CD4-positive, alpha-beta T cell treated with Interleukin-15 for 1 hour (primary cell): ENCODE results near the gene SCAMP2.
"Not testable (repeated sequence)": the region's sequence is repeated elsewhere in the genome, so short reads cannot be mapped to it uniquely, and the experiment has no call there.

Source experiments
- DNase-seq: peaks from one replicate; pipeline ENCODE4 v3.0.0-alpha.2; 2020

SCAMP2 gene

DNA sequence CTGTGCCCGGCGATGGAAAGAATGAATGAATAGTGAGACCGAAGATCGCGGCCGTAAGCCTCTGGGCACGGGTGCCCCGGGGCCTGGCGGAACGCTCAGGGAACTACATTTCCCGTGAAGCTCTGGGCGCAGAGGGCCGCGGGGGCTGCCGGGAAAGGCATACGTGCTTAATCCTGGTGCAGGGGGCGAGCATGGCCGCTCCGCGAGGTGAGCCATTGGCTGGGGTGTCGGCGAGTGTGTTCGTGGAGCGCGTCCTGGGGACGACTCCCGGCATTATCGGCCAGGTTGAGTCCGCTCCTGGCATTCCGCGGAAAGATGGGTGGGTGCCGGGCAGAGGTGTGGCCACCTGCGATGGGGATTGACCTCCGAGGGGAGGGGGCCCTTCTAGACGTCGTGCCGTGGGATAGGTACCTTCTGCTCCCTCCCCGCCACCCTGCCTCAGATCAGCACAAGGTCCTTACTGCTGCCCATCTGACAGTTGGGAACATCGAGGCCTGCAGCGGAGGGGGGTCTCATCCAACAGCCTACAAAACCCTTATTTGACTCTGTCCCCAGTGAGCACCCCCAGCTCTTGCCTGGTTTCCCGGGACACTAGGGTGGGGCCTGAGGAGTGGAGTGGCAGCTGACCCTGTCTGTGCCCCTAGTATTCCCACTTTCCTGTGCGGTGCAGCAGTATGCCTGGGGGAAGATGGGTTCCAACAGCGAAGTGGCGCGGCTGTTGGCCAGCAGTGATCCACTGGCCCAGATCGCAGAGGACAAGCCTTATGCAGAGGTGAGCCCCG, 16.9 kb upstream of the SCAMP2 start, which contains the start of gene MPI:
Gene MPI (plus strand): TSS at position 160 of the 782 bp plus-strand sequence. CDS start 32 bp downstream, at position 192.
- peak; percentile 83 for DNase-seq

- DNase-seq = no peak
Observed at GRCh38 chr15:74889390-74889882, 16.3 kb upstream of the SCAMP2 start.

GRCh38 chr15:74888716-74889115, 15.6 kb upstream of the SCAMP2 start:
- no peak for DNase-seq

DNA sequence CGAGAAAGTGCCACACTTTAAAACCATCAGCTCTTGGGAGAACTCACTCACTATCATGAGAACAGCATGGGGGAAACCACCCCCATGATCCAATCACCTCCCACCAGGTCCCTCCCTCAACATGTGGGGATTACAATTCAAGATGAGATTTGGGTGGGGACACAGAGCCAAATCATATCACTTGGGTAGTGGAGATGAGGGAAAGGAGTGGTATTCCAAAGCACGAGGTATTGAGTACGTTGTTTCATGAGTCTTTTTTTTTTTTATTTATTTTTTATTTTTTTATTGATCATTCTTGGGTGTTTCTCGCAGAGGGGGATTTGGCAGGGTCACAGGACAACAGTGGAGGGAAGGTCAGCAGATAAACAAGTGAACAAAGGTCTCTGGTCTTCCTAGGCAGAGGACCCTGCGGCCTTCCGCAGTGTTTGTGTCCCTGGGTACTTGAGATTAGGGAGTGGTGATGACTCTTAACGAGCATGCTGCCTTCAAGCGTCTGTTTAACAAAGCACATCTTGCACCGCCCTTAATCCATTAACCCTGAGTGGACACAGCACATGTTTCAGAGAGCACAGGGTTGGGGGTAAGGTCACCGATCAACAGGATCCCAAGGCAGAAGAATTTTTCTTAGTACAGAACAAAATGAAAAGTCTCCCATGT, 14.5 kb upstream of the SCAMP2 start:
- not testable (repeated sequence) for DNase-seq

DNA sequence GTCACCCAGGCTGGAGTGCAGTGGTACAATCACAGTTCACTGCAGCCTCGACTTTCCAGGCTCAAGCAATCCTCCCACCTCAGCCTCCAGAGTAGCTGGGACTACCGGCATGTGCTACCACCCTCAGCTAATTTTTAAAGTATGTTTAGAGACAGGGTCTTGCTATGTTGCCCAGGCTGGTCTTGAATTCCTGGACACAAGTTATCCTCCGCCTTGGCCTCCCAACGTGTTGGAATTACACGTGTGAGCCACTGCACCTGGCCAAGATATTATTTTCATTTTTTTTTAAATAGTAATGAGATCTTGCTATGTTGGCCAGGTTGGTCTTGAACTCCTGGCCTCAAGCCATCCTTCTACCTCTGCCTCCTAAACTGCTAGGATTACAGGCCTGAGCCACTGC, 12.3 kb upstream of the SCAMP2 start:
- DNase-seq = no peak

- DNase-seq = no peak
Observed at GRCh38 chr15:74884428-74885223, 11.5 kb upstream of the SCAMP2 start.

- DNase-seq = no peak
Observed at GRCh38 chr15:74882528-74882927, 9.4 kb upstream of the SCAMP2 start.

DNA sequence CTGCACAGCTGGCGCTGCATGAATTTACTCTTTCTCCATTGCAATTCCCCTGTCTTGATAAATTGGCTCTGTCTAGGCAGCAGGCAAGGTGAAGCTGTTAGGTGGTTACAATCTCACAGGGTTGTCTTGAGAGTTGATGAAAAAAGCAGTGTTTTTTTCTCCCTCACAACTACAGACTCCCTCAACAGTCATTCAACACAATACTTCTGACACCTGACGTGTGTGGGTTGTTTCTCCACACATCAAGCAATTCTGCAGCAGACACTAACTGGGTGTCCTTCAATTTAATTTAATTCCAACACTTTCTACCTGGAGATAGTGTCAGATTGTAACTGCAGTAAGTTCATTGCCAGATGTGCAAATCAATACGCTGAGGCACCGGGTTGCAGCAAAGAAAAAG, 5.1 kb upstream of the SCAMP2 start:
- DNase-seq = no peak

DNA sequence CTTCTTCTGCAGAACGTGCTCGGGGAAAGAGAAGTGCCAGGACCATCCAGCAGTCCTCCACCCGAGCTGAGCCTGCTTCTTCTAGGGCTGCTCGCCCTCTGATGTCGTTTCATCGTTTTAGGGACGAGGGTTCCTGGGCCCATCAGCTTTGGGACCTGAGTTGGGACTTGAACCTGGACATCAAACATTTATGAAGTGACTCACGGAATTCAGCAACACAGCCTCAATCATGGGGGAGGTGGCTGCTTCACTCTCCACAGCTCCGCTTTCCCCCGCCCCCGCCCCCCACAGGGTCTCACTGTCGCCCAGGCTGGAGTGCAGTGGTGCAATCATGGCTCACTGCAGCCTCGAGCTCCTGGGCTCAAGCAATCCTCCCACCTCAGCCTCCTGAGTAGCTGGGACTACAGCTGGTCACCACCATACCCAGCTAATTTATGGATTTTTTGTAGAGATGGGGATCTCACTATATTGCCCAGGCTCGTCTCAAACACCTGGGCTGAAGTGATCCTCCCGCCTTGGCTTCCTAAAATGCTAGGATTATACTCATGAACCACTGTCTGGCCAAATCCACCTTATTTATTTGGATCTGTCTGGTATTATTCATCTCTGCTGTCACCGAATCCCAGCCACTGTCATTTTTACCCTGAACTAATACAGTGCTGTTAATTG, 725 bp upstream of the SCAMP2 start:
- no peak for DNase-seq

GRCh38 chr15:74872702-74873035, 496 bp downstream of the SCAMP2 start:
- no peak for DNase-seq

- DNase-seq = no peak
Observed at GRCh38 chr15:74870436-74871215, 2.5 kb downstream of the SCAMP2 start.

- peak; percentile 52 for DNase-seq
Observed at GRCh38 chr15:74869726-74870407, 3.3 kb downstream of the SCAMP2 start.

- no peak for DNase-seq
Observed at GRCh38 chr15:74869372-74869725, 3.8 kb downstream of the SCAMP2 start.

DNA sequence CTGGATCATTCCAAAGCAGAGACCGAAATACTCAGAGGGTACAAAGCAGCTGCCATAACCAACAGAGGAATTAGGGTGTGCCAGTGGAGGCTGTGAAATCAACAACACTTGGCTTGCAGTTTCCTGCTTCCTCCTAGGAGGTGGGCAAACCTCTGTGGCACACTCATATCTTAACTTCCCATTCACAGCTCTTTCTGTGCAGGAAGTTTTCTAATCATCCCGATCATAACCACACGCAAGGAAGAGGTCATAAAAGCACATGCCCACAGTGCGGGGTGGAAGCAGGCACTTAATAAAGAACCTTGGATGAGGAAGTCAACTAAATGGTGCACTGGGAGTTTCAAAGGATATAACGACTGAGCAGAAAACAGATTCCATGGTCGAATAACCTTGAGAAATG, 5.1 kb downstream of the SCAMP2 start:
- no peak for DNase-seq

- DNase-seq = no peak
Observed at GRCh38 chr15:74867466-74868038, 5.6 kb downstream of the SCAMP2 start.

GRCh38 chr15:74866090-74866489, 7.1 kb downstream of the SCAMP2 start:
- DNase-seq = no peak

GRCh38 chr15:74865316-74865715, 7.8 kb downstream of the SCAMP2 start:
- DNase-seq = no peak

- DNase-seq = no peak
Observed at GRCh38 chr15:74864296-74864695, 8.9 kb downstream of the SCAMP2 start.

DNA sequence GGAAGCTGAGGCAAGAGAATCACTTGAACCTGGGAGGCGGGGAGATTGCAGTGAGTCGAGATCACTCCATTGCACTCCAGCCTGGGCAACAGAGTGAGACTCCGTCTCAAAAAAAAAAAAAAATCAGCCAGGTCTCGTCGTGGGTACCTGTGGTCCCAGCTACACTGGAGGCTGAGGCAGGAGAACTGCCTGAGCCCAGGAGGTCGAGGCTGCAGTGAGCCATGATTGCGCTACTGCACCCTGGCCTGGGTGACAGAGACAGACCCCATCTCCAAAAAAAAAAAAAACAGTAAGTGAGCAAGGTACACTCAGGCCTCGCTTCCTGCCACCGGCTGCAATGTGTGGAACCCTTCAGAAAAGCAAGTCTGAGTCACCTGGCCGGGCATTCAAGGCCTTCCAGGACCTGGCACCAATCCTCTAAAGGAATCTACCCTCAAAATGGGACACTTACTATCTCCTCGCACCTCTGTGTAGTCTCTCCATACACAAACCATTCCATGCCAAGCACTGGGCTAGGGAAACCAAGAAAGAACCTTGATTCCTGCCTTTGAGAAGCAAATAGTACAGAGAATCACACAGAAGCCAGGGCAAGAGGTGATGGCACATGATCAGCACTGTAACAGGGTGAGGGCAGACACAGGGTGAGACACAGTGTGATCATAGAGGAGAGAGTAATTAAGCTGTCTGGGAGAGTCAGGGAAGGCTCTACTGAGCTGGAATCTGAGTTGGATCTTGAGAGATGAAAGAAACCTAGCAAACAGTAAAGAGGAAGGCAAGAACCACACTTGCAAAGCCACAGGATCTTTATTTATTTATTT, 9.7 kb downstream of the SCAMP2 start:
- no peak for DNase-seq

DNA sequence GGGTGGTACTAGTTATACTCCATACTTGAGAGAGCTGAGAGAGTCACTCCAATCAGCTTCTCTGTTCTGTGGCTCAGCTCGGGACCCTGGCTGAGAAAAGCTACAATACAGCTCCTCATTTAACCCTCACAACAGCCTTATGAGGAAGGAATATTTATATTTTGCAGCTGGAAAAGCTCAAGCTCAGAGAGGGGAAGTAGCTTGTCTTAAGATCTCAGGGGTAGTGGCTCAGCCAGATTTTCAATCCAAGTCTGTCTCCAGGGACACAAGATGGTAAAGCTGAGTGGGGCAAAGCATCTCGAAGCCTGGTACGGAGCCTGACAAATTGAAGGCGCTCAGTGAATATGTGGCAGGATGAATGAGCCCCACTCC, 14.8 kb downstream of the SCAMP2 start:
- no peak for DNase-seq
